Ascending aorta (tissue), 2 donors: ENCODE results near the gene SERPINB5. TPM values are rescaled to one million over a fixed set of nuclear protein-coding genes. Genes with fewer than 3 reads are reported as not detected.
A peak's percentile ranks its signal among the peaks of the same experiment; 100 is the strongest.

Source experiments
- DNase-seq, 2 donors: peaks; one replicate each; pipeline ENCODE4 v3.0.0-alpha.2; 2019; ENCODE audit warnings: low spot score in 2 of 2
- H3K27ac ChIP-seq, 2 donors: fragments of 200-600 bp; sonication (generic); one replicate each; pipeline ENCODE4 v1.5.1; 2016 to 2017; ENCODE audit warnings: mild to moderate bottlenecking in 1 of 2
- H3K27me3 ChIP-seq: fragments of 200-600 bp; sonication (generic); one replicate; pipeline ENCODE4 v1.5.1; 2017
- H3K36me3 ChIP-seq, 2 donors: fragments of 200-600 bp; sonication (generic); one replicate each; pipeline ENCODE4 v1.5.1; 2016
- H3K4me1 ChIP-seq, 2 donors: fragments of 200-600 bp; sonication (generic); one replicate each; pipeline ENCODE4 v1.5.1; 2016 to 2017; ENCODE audit warnings: mild to moderate bottlenecking in 1 of 2
- H3K4me3 ChIP-seq, 2 donors: fragments of 200-600 bp; sonication (generic); one replicate each; pipeline ENCODE4 v1.5.1; 2016 to 2017; ENCODE audit warnings: mild to moderate bottlenecking in 1 of 2
- H3K9me3 ChIP-seq, 2 donors: fragments of 200-600 bp; sonication (generic); one replicate each; pipeline ENCODE4 v1.5.1; 2016
- CTCF ChIP-seq, 3 experiments: fragments of 200-600 bp in 2 of 3; fragments of 450-650 bp in 1 of 3; sonication (generic) in 2 of 3; IDR thresholded peaks; one replicate each; pipeline ENCODE4 v1.5.1; 2016 to 2019; ENCODE audit warnings: antibody characterized with exemption in 3 of 3, mild to moderate bottlenecking in 1 of 3, moderate library complexity in 1 of 3
- intact Hi-C: fragments of 100-400 bp; cut with DNase I; formaldehyde crosslinking; loops from one replicate; pipeline ENCODE4 v1.15.1; 2023
- total RNA-seq: library from RNA; depleted of rRNA; stranded (reverse); fragments of >200 nt; gene quantifications from one replicate; pipeline ENCODE4 v1.1.0, GENCODE V29; 2016

SERPINB5 gene
- total RNA-seq, 1 donor from 2014 or later: not detected

GRCh38 chr18:63514888-63515678 lies 38.3 kb downstream of the SERPINB5 start:
- intact Hi-C loops: no loop called here
- TF ChIP-seq CTCF (IDR thresholded peaks at IDR 0.05): no peak

GRCh38 chr18:63515801-63516200 lies 39.0 kb downstream of the SERPINB5 start:
- no peak overlapping the region for H3K27ac ChIP-seq
- H3K36me3 ChIP-seq: no peaks in the 10 kb centered on the region
- H3K27me3 ChIP-seq: no peaks in the 10 kb centered on the region
- no peaks in the 10 kb centered on the region for H3K4me1 ChIP-seq
- TF ChIP-seq CTCF (IDR thresholded peaks at IDR 0.05): no peak
- DNase-seq: no peak
- no peak overlapping the region for H3K4me3 ChIP-seq
- intact Hi-C loops: no loop called here
- no peaks in the 10 kb centered on the region for H3K9me3 ChIP-seq

More at GRCh38 chr18:63514888-63515678, 38.3 kb downstream of the SERPINB5 start:
- DNase-seq: no peak
- H3K27me3 ChIP-seq: no peaks in the 10 kb centered on the region
- H3K9me3 ChIP-seq: no peaks in the 10 kb centered on the region
- H3K27ac ChIP-seq: no peak overlapping the region
- H3K36me3 ChIP-seq: no peaks in the 10 kb centered on the region
- H3K4me1 ChIP-seq: no peaks in the 10 kb centered on the region
- no peak overlapping the region for H3K4me3 ChIP-seq

DNA sequence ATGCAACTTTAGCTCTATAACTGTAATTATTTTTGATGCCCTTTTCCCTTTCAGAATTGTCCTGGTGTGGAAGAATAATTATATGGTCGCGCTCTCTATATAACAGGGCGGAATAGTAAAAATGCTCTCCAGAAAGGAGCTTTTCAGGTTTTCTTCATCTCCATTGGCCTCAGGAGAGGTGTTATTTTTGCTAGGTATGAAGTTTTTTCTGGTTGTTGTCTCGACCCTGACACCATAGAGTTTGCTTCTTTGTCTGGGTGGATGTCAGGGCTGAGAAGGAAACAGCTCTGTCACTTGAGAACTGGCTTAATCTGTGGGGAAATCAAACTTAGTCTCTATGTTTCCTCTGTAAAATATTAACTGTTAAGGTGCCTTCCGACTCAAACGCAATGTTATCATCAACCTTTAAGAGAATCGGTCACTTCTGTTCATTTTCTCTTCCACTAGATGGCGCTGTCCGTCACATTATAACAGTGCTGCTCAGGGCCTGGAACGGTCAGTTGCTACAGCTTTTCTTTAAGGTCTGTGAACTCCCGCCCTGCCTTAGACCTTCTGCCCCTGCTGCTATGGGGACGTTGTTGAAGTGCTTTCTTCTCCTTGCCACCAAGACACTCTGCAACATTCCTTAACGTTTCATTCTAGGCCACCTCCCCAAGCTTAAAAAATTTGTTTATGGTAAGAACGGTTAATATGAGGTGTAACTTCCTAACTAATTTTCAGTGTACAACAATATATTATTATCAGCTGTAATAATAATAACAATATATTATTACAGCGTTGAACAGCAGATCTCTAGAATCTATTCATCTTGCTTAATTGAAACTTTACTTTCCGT lies 41.6 kb downstream of the SERPINB5 start:
- intact Hi-C loops: loop anchor here (1.0 to 2.0 kb wide), 2 partner anchors 62 to 418 kb away; no protein-coding TSS in a partner anchor
- H3K9me3 ChIP-seq: no peaks in the 10 kb centered on the region
- H3K4me3 ChIP-seq: no peak overlapping the region
- TF ChIP-seq CTCF (IDR thresholded peaks at IDR 0.05): peak; percentile 59 to 82 (median 66)
- DNase-seq: peak in 1 of 2 donors; percentile 70
- H3K27me3 ChIP-seq: no peaks in the 10 kb centered on the region
- H3K36me3 ChIP-seq: no peaks in the 10 kb centered on the region
- H3K27ac ChIP-seq: no peak overlapping the region
- no peaks in the 10 kb centered on the region for H3K4me1 ChIP-seq

DNA sequence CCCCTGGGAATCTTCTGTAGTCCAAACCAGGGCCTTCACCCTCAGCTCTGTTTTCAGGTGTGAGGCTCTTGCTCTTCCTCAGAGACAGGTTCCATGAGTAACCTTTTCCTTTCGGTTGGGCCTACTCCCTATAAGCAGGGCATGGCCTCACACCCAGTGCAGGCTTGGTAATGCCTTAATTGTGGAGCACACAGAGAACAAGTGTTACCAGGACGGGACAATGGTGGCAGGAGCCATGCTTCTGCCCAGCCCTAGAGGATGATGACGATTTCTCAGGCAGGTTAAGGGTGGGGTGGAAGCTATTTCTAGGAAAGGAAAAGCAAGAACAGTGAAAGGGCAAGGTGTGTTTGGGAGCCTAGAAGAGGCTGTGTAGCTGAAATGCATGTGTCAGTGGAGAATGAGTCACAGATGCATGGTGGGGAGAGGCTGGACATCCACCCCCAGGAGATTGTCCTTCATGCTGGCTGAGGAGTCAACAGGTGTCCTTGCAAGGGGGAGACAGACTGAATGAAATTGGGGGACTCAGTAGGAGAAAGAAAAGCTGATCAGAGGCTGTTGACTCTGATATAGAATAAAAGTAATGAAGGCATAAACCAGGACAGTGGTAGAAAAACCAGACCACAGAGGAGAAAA lies 43.4 kb downstream of the SERPINB5 start:
- Histone ChIP-seq H3K9me3 (no peaks in the 10 kb centered on the region), H3K27me3 (no peaks in the 10 kb centered on the region), H3K36me3 (no peaks in the 10 kb centered on the region), H3K27ac (no peak overlapping the region), H3K4me3 (no peak overlapping the region), H3K4me1 (no peaks in the 10 kb centered on the region)
- TF ChIP-seq CTCF (IDR thresholded peaks at IDR 0.05): no peak
- intact Hi-C loops: loop anchor here (5.0 kb wide), 1 partner anchor 477 kb away; no protein-coding TSS in a partner anchor
- DNase-seq: no peak

DNA sequence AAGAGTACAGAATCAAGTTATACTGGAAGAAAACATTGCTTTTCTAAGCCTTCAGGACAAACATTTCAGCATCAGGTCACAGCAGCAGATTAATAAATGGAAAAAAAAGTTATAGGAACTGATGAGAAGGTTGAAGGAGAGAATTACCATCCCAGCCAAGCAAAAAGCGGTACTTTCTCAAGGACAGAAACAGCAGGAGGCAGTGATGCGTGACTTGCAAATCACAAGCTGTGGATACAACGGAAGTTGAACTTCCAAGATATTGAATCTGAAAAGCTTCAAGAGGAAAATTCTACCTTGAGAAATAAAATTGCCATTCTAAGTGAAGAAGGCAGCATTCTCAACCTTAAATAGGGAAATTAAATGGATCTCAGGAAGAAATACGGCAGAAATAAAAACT lies 46.9 kb downstream of the SERPINB5 start:
- Histone ChIP-seq H3K4me3 (no peak overlapping the region), H3K27ac (no peak overlapping the region), H3K27me3 (no peaks in the 10 kb centered on the region), H3K36me3 (no peaks in the 10 kb centered on the region), H3K9me3 (no peaks in the 10 kb centered on the region), H3K4me1 (no peaks in the 10 kb centered on the region)
- TF ChIP-seq CTCF (IDR thresholded peaks at IDR 0.05): no peak
- no peak for DNase-seq
- intact Hi-C loops: loop anchor here (2.0 to 5.0 kb wide), 2 partner anchors 325 to 474 kb away; no protein-coding TSS in a partner anchor
